ENCODE measurements around the gene MTMR11.

GRCh38 chr1:149942207-149942606 is 5.5 kb upstream of the MTMR11 start:
- TF ChIP-seq BHLHE40 (IDR thresholded peaks at IDR 0.05; ENCODE audit: low read length), result no peak
- TF ChIP-seq ZNF785 (CRISPR knock-in tag; IDR thresholded peaks at IDR 0.05), result no peak

All from K562 (cell line).